BLaER1 treated with 17β-estradiol and CSF1 and Interleukin-3, amounts not matched to agents 10 nM and 100 nM (cell line): Measurements from ENCODE around the gene OR13J1.

Experiments
- H3K27ac ChIP-seq, 11 experiments: shearing (Covaris generic); formaldehyde crosslinking; 2 replicates each; pipeline ENCODE4 v1.8.1; 2022
- H3K27me3 ChIP-seq, 11 experiments: shearing (Covaris generic); formaldehyde crosslinking; 2 replicates each; pipeline ENCODE4 v1.8.1; 2022
- H3K36me3 ChIP-seq, 11 experiments: shearing (Covaris generic); formaldehyde crosslinking; 2 replicates each; pipeline ENCODE4 v1.8.1; 2022
- H3K4me1 ChIP-seq, 10 experiments: shearing (Covaris generic); formaldehyde crosslinking; 2 replicates each; pipeline ENCODE4 v1.8.1; 2022
- H3K4me2 ChIP-seq, 11 experiments: shearing (Covaris generic); formaldehyde crosslinking; 2 replicates each; pipeline ENCODE4 v1.8.1; 2022
- H3K4me3 ChIP-seq, 10 experiments: shearing (Covaris generic); formaldehyde crosslinking; 2 replicates each; pipeline ENCODE4 v1.8.1; 2022
- H3K9ac ChIP-seq, 11 experiments: shearing (Covaris generic); formaldehyde crosslinking; 2 replicates each; pipeline ENCODE4 v1.8.1; 2022
- H3K9me3 ChIP-seq, 11 experiments: shearing (Covaris generic); formaldehyde crosslinking; replicated peaks in 1 of 11; 2 replicates each; pipeline ENCODE4 v1.8.1; 2022
- H4K20me1 ChIP-seq, 11 experiments: shearing (Covaris generic); formaldehyde crosslinking; 2 replicates each; pipeline ENCODE4 v1.8.1; 2022
- Cebpa-rat ChIP-seq, 11 experiments: shearing (Covaris generic); IDR thresholded peaks; 2 replicates each; pipeline ENCODE4 v1.8.1; 2022

OR13J1 gene

GRCh38 chr9:35854091-35854762 lies 16.0 kb downstream of the OR13J1 start:
- peaks cover 0 to 72% (median 0%) of the 10 kb centered on the region in 11 experiments; a peak in 4 of 22 replicates for H3K27me3 ChIP-seq
- H3K36me3 ChIP-seq, result 0 out of 22 replicates have a peak, but pooled peaks cover 0 to 4% (median 0%) of the 10 kb centered on the region in 11 experiments
- no peak overlapping the region for H3K4me3 ChIP-seq
- peak overlapping the region in 3 of 11 experiments; percentile 8 to 47 (median 19); a peak in 4 of 22 replicates for H3K9ac ChIP-seq
- H4K20me1 ChIP-seq, result peaks cover 0 to 5% (median 0%) of the 10 kb centered on the region in 11 experiments; a peak in 1 of 22 replicates
- H3K4me1 ChIP-seq, result peaks cover 0 to 40% (median 30%) of the 10 kb centered on the region in 10 experiments; a peak in 18 of 20 replicates
- no peak for TF ChIP-seq Cebpa-rat (IDR thresholded peaks at IDR 0.05)
- H3K9me3 ChIP-seq, result no peaks in the 10 kb centered on the region
- peak overlapping the region in 2 of 11 experiments; percentile 2 to 28; a peak in 3 of 22 replicates for H3K27ac ChIP-seq
- H3K4me2 ChIP-seq, result peak overlapping the region in 10 of 11 experiments; percentile 1 to 86 (median 72); a peak in 18 of 22 replicates

DNA sequence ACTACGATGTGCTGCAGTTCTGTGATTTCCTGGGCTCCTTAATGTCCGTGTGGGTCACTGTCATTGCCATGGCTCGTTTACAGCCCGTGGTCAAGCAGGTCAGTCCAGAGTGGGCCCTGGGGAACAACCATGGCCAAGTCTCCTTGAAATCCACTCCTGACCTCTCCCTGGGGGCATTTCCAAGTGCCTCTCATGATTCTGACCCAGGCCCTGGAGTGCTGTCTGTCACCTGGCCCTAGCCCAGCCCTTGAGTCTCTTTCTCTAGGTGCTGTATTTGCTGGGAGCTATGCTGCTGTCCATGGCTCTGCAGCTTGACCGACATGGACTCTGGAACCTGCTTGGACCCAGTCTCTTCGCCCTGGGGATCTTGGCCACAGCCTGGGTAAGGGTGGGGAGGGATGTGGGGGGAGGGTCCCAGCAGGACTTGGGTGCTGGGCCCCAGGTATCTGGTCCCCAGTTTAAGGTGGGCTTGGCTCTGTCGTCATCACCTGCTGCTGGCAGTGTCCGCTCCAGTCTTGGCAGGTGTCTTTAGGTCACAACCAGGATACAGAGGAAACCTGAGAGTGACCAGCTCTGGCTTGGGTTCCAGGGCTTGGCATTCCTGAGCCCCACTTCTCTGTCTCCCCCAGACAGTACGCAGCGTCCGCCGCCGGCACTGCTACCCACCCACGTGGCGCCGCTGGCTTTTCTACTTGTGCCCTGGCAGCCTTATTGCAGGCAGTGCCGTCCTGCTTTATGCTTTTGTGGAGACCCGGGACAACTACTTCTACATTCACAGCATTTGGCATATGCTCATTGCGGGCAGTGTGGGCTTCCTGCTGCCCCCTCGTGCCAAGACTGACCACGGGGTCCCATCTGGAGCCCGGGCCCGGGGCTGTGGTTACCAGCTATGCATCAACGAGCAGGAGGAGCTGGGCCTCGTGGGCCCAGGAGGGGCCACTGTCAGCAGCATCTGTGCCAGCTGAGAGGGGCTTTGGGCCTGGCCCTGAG lies 17.0 kb downstream of the OR13J1 start:
- 0 out of 22 replicates have a peak, but pooled peaks cover 0 to 4% (median 0%) of the 10 kb centered on the region in 11 experiments for H3K36me3 ChIP-seq
- H3K9me3 ChIP-seq, result no peaks in the 10 kb centered on the region
- no peak overlapping the region for H3K4me3 ChIP-seq
- peak overlapping the region in 10 of 11 experiments; percentile 1 to 86 (median 72); a peak in 18 of 22 replicates for H3K4me2 ChIP-seq
- H3K27ac ChIP-seq, result peak overlapping the region in 3 of 11 experiments; percentile 2 to 28 (median 11); a peak in 3 of 22 replicates
- H3K27me3 ChIP-seq, result peaks cover 0 to 82% (median 0%) of the 10 kb centered on the region in 11 experiments; a peak in 4 of 22 replicates
- peaks cover 0 to 5% (median 0%) of the 10 kb centered on the region in 11 experiments; a peak in 1 of 22 replicates for H4K20me1 ChIP-seq
- peaks cover 9 to 51% (median 40%) of the 10 kb centered on the region in 10 experiments for H3K4me1 ChIP-seq
- H3K9ac ChIP-seq, result peak overlapping the region in 3 of 11 experiments; percentile 19 to 47 (median 43); a peak in 5 of 22 replicates
- TF ChIP-seq Cebpa-rat (IDR thresholded peaks at IDR 0.05), result no peak

DNA sequence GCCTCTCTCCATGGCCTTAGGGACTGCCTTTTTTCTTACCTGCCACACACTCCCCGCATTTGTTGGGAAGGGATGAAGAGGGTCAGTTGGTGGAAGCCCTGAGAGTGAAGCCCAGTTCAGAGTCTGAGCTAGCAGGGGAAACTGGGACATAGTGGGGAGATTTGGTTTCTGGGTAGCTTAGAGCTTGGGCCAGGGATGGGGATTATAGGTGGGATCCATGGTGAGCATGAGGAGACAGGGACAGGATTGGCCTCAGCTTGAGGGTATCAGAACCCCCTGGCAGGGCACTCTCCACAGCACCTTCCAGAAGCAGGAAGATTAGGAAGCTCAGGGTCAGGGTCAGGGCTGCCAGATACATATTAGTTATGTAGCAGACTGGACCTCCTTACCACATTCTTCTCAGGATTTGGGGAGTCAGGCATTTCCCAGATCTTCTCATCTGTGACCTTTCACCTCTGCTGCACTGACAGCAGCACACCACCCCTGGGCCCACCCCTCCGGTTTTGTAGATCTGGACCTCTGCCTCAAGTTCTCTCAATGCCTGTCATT lies 17.9 kb downstream of the OR13J1 start:
- Histone ChIP-seq H3K27me3 (peaks cover 0 to 89% (median 0%) of the 10 kb centered on the region in 11 experiments; a peak in 4 of 22 replicates), H3K4me3 (no peak overlapping the region), H3K9ac (no peak overlapping the region), H3K4me2 (peak overlapping the region in 8 of 11 experiments; percentile 57 to 86 (median 77); a peak in 16 of 22 replicates), H4K20me1 (peaks cover 0 to 5% (median 0%) of the 10 kb centered on the region in 11 experiments; a peak in 1 of 22 replicates), H3K9me3 (no peaks in the 10 kb centered on the region), H3K4me1 (peaks cover 18 to 59% (median 48%) of the 10 kb centered on the region in 10 experiments), H3K27ac (0 out of 22 replicates have a peak overlapping the region, but pooled peaks of 1 of the 11 experiments have one; percentile 11), H3K36me3 (peaks cover 0 to 4% (median 0%) of the 10 kb centered on the region in 11 experiments; a peak in 5 of 22 replicates)
- no peak for TF ChIP-seq Cebpa-rat (IDR thresholded peaks at IDR 0.05)

DNA sequence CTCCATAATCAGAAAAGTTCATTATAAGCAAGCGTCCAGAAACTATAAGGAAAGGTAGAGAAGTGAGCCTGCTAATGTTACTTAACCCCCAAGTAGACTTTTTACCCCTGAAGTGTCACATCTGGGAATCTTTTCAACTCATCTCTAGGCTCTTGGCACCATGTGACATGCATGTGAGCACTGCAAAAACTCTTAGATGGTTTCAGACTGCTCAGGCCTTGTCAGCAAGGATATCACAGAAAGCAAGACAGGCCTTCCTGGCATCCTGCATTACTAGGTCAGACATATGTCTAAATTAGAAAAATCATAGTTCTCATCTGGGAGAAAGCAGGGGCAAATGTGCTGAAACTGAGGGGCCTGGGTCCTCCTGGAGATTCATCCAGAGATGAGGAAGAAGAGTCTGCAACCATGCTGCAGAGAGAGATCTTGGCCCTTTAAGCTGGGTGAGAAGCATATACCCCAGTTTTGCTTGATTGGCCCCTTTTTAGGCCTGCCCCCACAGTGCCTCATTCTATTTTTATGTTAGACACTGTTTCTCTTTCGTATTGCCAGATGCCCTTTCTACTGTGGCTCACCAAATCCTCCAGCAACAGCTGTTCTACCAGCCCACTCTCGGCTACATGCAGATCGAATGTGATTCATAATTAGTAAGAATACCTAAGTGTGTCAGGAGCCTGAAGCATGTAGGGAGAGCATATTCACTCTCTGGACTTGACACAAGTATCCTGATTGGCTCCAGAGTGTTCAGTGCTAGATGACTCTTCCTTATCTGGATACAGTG lies 22.2 kb downstream of the OR13J1 start:
- no peak for TF ChIP-seq Cebpa-rat (IDR thresholded peaks at IDR 0.05)
- peak overlapping the region in 8 of 11 experiments; percentile 39 to 92 (median 88); a peak in 16 of 22 replicates for H3K27ac ChIP-seq

GRCh38 chr9:35845824-35846771 lies 24.1 kb downstream of the OR13J1 start:
- Histone ChIP-seq H3K9me3 (no peaks in the 10 kb centered on the region), H3K36me3 (peaks cover 0 to 12% (median 4%) of the 10 kb centered on the region in 11 experiments; a peak in 7 of 22 replicates), H3K27me3 (peaks cover 0 to 79% (median 0%) of the 10 kb centered on the region in 11 experiments; a peak in 4 of 22 replicates), H3K27ac (peak overlapping the region in 9 of 11 experiments; percentile 69 to 92 (median 88); a peak in 18 of 22 replicates), H3K4me2 (peak overlapping the region; percentile 79 to 99 (median 93)), H3K4me1 (peaks cover 78 to 90% (median 81%) of the 10 kb centered on the region in 10 experiments), H4K20me1 (peaks cover 0 to 16% (median 0%) of the 10 kb centered on the region in 11 experiments; a peak in 2 of 22 replicates), H3K4me3 (peak overlapping the region in 7 of 10 experiments; percentile 16 to 53 (median 47); a peak in 12 of 20 replicates), H3K9ac (peak overlapping the region in 8 of 11 experiments; percentile 61 to 78 (median 68); a peak in 16 of 22 replicates)
- TF ChIP-seq Cebpa-rat (IDR thresholded peaks at IDR 0.05), result no peak

More for the DNA sequence above, 22.2 kb downstream of the OR13J1 start:
- peak overlapping the region; percentile 79 to 99 (median 93) for H3K4me2 ChIP-seq
- peaks cover 59 to 81% (median 70%) of the 10 kb centered on the region in 10 experiments for H3K4me1 ChIP-seq
- H3K9me3 ChIP-seq, result no peaks in the 10 kb centered on the region
- H3K36me3 ChIP-seq, result peaks cover 0 to 15% (median 4%) of the 10 kb centered on the region in 11 experiments; a peak in 7 of 22 replicates
- no peak overlapping the region for H3K4me3 ChIP-seq
- H4K20me1 ChIP-seq, result peaks cover 0 to 16% (median 0%) of the 10 kb centered on the region in 11 experiments; a peak in 3 of 22 replicates
- H3K27me3 ChIP-seq, result peaks cover 0 to 76% (median 0%) of the 10 kb centered on the region in 11 experiments; a peak in 4 of 22 replicates
- H3K9ac ChIP-seq, result peak overlapping the region in 9 of 11 experiments; percentile 5 to 75 (median 41); a peak in 14 of 22 replicates

DNA sequence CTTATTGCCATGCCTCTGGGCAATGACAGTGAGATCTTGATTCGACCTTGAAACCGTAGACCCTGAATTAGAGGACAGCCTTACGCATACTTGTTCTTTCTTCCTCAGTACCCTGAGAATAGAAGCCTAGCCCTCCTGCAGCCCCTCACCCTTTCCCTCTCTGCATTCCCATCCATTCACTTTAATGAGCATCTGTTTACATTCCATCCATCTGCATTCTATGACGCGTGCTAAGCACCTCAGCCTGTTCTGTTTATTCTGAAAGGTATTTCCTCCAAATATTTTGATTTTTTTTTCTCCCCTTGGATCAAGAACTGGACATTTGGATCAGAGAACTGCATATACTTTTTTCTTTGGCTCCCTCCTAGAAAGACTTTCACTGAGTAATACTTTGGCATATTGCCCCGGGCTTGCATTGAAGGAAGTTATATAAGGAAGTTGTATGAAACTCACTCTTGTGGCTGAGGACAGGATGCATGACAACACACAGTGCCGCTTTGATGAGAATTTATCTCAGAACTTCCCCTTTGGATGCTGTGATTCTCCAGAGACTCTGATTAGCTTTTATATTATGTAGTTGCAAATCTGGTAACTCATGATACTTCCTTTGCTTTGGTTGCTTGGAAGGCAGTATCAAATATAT lies 25.5 kb downstream of the OR13J1 start:
- H3K9me3 ChIP-seq, result peaks cover 0 to 10% (median 0%) of the 10 kb centered on the region in 11 experiments; a peak in 7 of 22 replicates
- TF ChIP-seq Cebpa-rat (IDR thresholded peaks at IDR 0.05), result peak in 7 of 11 experiments; percentile 25 to 98 (median 89); a peak in 11 of 22 replicates
- peaks cover 0 to 16% (median 0%) of the 10 kb centered on the region in 11 experiments; a peak in 2 of 22 replicates for H4K20me1 ChIP-seq
- H3K36me3 ChIP-seq, result peaks cover 0 to 12% (median 4%) of the 10 kb centered on the region in 11 experiments; a peak in 7 of 22 replicates
- H3K4me3 ChIP-seq, result peak overlapping the region in 5 of 10 experiments; percentile 12 to 51 (median 47); a peak in 6 of 20 replicates
- peak overlapping the region in 9 of 11 experiments; percentile 40 to 78 (median 64); a peak in 18 of 22 replicates for H3K9ac ChIP-seq
- peak overlapping the region; percentile 79 to 99 (median 93) for H3K4me2 ChIP-seq
- H3K27me3 ChIP-seq, result peaks cover 0 to 87% (median 0%) of the 10 kb centered on the region in 11 experiments; a peak in 4 of 22 replicates
- peaks cover 85 to 99% (median 94%) of the 10 kb centered on the region in 10 experiments for H3K4me1 ChIP-seq
- peak overlapping the region in 9 of 11 experiments; percentile 69 to 92 (median 88); a peak in 18 of 22 replicates for H3K27ac ChIP-seq
